ENCODE results near the gene CTNND2.
"Not testable (repeated sequence)": the region's sequence is repeated elsewhere in the genome, so short reads cannot be mapped to it uniquely, and the experiment has no call there.

The CTNND2 gene

GRCh38 chr5:11449966-11450365 is 454.3 kb downstream of the CTNND2 start:
- no peak for DNase-seq (ENCODE audit: low read depth)

GRCh38 chr5:11449217-11449616 is 455.0 kb downstream of the CTNND2 start:
- DNase-seq (ENCODE audit: low read depth): no peak

GRCh38 chr5:11443831-11444230 is 460.4 kb downstream of the CTNND2 start:
- no peak for DNase-seq (ENCODE audit: low read depth)

GRCh38 chr5:11432116-11432515 is 472.1 kb downstream of the CTNND2 start:
- no peak for DNase-seq (ENCODE audit: low read depth)

GRCh38 chr5:11429254-11429653 is 475.0 kb downstream of the CTNND2 start:
- no peak for DNase-seq (ENCODE audit: low read depth)

- DNase-seq (ENCODE audit: low read depth): no peak
These were observed 476.7 kb downstream of the CTNND2 start for GRCh38 chr5:11427569-11427968.

- DNase-seq (ENCODE audit: low read depth): no peak
These were observed 477.8 kb downstream of the CTNND2 start for GRCh38 chr5:11426442-11426841.

- no peak for DNase-seq (ENCODE audit: low read depth)
These were observed 481.9 kb downstream of the CTNND2 start for GRCh38 chr5:11422342-11422741.

GRCh38 chr5:11420969-11421368 is 483.3 kb downstream of the CTNND2 start:
- no peak for DNase-seq (ENCODE audit: low read depth)

- DNase-seq (ENCODE audit: low read depth): no peak
These were observed 488.5 kb downstream of the CTNND2 start for GRCh38 chr5:11415751-11416150.

- DNase-seq (ENCODE audit: low read depth): not testable (repeated sequence)
These were observed 489.5 kb downstream of the CTNND2 start for GRCh38 chr5:11414732-11415131.

GRCh38 chr5:11411621-11412020 is 492.6 kb downstream of the CTNND2 start:
- DNase-seq (ENCODE audit: low read depth): no peak

GRCh38 chr5:11407556-11408145 is 496.6 kb downstream of the CTNND2 start:
- no peak for DNase-seq (ENCODE audit: low read depth)

- DNase-seq (ENCODE audit: low read depth): no peak
These were observed 503.9 kb downstream of the CTNND2 start for GRCh38 chr5:11400316-11400715.

GRCh38 chr5:11398728-11399127 is 505.5 kb downstream of the CTNND2 start:
- DNase-seq (ENCODE audit: low read depth): no peak

GRCh38 chr5:11397549-11397948 is 506.7 kb downstream of the CTNND2 start:
- no peak for DNase-seq (ENCODE audit: low read depth)

GRCh38 chr5:11396917-11397316 is 507.3 kb downstream of the CTNND2 start:
- no peak for DNase-seq (ENCODE audit: low read depth)

- no peak for DNase-seq (ENCODE audit: low read depth)
These were observed 509.3 kb downstream of the CTNND2 start for GRCh38 chr5:11394933-11395332.

- no peak for DNase-seq (ENCODE audit: low read depth)
These were observed 513.9 kb downstream of the CTNND2 start for GRCh38 chr5:11390291-11390767.

- no peak for DNase-seq (ENCODE audit: low read depth)
These were observed 516.9 kb downstream of the CTNND2 start for GRCh38 chr5:11387382-11387781.

- DNase-seq (ENCODE audit: low read depth): no peak
These were observed 517.8 kb downstream of the CTNND2 start for GRCh38 chr5:11386398-11386797.

GRCh38 chr5:11385901-11386293 is 518.3 kb downstream of the CTNND2 start:
- no peak for DNase-seq (ENCODE audit: low read depth)

GRCh38 chr5:11385251-11385900 is 518.9 kb downstream of the CTNND2 start:
- no peak for DNase-seq (ENCODE audit: low read depth)
